ENCODE data around the gene SUN2.

Gene SUN2

DNA sequence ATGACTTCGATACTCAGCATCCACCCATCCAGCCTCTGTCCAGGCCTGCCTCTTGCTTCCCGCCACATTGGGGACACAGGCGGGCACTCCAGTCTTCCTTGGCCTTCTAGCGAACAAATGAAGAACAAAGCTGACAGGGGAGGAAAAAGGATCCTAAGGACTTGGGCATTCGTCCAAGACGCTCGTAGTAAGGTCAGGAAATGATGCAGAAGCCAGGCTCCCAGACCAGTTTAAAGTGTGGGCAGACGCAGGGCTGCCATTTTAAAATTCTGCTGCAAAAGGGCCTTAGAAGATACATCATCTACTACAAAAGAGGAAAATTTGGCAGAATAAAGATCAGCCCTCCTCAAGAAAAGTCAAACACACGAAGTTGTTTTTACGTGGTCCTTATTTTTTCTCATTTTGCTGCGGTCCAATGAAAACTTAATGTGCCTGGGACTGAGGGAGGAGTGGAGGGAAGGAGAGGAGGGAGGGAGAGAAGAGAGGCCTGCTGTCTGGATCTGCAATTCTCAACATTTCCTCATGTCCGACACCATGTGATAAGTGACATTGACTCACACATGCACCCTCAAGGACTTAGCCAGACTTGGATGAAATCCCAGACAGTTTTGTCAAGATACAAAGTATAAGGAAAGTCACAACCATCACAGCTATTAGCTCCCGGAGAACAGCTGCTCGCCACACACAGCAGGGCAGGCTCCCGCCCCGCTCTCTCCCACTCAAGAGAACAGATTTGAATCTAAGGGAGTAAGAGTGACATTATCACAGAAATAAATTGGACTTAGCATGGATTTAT, 32.4 kb upstream of the SUN2 start:
- Histone ChIP-seq H3K36me3 (ENCODE audit: insufficient read depth, low read length) (peaks cover 13% of the 10 kb centered on the region), H3K4me1 (ENCODE audit: insufficient read depth, low read length) (peaks cover 8% of the 10 kb centered on the region), H3K9me3 (ENCODE audit: low read length) (no peaks in the 10 kb centered on the region), H2AFZ (ENCODE audit: low read depth, low read length) (no peak overlapping the region), H3K27me3 (ENCODE audit: insufficient read depth, low read length) (no peaks in the 10 kb centered on the region), H3K4me3 (ENCODE audit: low read length) (no peak overlapping the region)

- H3K4me1 ChIP-seq (ENCODE audit: insufficient read depth, low read length) = peaks cover 5% of the 10 kb centered on the region
- no peaks in the 10 kb centered on the region for H3K9me3 ChIP-seq (ENCODE audit: low read length)
- H3K36me3 ChIP-seq (ENCODE audit: insufficient read depth, low read length) = peaks cover 13% of the 10 kb centered on the region
- no peaks in the 10 kb centered on the region for H3K27me3 ChIP-seq (ENCODE audit: insufficient read depth, low read length)
- no peak overlapping the region for H2AFZ ChIP-seq (ENCODE audit: low read depth, low read length)
- H3K4me3 ChIP-seq (ENCODE audit: low read length) = no peak overlapping the region
Measured at GRCh38 chr22:38786631-38787030, 30.8 kb upstream of the SUN2 start.

GRCh38 chr22:38784856-38785255, 29.1 kb upstream of the SUN2 start:
- no peak overlapping the region for H2AFZ ChIP-seq (ENCODE audit: low read depth, low read length)
- no peaks in the 10 kb centered on the region for H3K9me3 ChIP-seq (ENCODE audit: low read length)
- peaks cover 19% of the 10 kb centered on the region for H3K36me3 ChIP-seq (ENCODE audit: insufficient read depth, low read length)
- peaks cover 5% of the 10 kb centered on the region for H3K4me1 ChIP-seq (ENCODE audit: insufficient read depth, low read length)
- no peak overlapping the region for H3K4me3 ChIP-seq (ENCODE audit: low read length)
- no peaks in the 10 kb centered on the region for H3K27me3 ChIP-seq (ENCODE audit: insufficient read depth, low read length)

DNA sequence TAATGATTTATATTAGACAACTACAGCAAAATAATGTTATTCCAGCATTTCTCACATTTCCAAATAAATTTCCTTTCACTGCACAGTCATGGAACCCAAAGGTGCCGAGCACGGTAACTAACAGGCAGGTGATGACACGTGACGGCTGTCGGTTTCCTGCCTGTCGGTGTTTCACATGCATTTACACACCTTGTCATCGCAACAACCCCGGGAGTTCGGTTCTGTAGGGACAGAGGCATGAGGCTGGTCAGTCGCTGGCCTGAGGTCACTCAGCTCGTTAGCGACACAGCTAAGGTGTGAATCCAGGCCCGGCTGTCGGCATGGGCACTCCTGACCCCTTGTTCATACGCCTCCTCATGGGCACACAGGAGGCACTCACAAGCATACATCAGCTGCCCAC, 28.2 kb upstream of the SUN2 start:
- no peak overlapping the region for H3K4me3 ChIP-seq (ENCODE audit: low read length)
- no peaks in the 10 kb centered on the region for H3K9me3 ChIP-seq (ENCODE audit: low read length)
- no peaks in the 10 kb centered on the region for H3K27me3 ChIP-seq (ENCODE audit: insufficient read depth, low read length)
- peaks cover 5% of the 10 kb centered on the region for H3K4me1 ChIP-seq (ENCODE audit: insufficient read depth, low read length)
- H2AFZ ChIP-seq (ENCODE audit: low read depth, low read length) = no peak overlapping the region
- peaks cover 18% of the 10 kb centered on the region for H3K36me3 ChIP-seq (ENCODE audit: insufficient read depth, low read length)

GRCh38 chr22:38783095-38783615, 27.4 kb upstream of the SUN2 start:
- peaks cover 2% of the 10 kb centered on the region for H3K9me3 ChIP-seq (ENCODE audit: low read length)
- peaks cover 5% of the 10 kb centered on the region for H3K4me1 ChIP-seq (ENCODE audit: insufficient read depth, low read length)
- no peak overlapping the region for H3K4me3 ChIP-seq (ENCODE audit: low read length)
- no peak overlapping the region for H2AFZ ChIP-seq (ENCODE audit: low read depth, low read length)
- H3K27me3 ChIP-seq (ENCODE audit: insufficient read depth, low read length) = no peaks in the 10 kb centered on the region
- H3K36me3 ChIP-seq (ENCODE audit: insufficient read depth, low read length) = peaks cover 21% of the 10 kb centered on the region

GRCh38 chr22:38782402-38783094, 26.8 kb upstream of the SUN2 start:
- Histone ChIP-seq H3K27me3 (ENCODE audit: insufficient read depth, low read length) (no peaks in the 10 kb centered on the region), H3K4me3 (ENCODE audit: low read length) (no peak overlapping the region), H3K9me3 (ENCODE audit: low read length) (peaks cover 2% of the 10 kb centered on the region), H3K4me1 (ENCODE audit: insufficient read depth, low read length) (peaks cover 5% of the 10 kb centered on the region), H3K36me3 (ENCODE audit: insufficient read depth, low read length) (peaks cover 21% of the 10 kb centered on the region), H2AFZ (ENCODE audit: low read depth, low read length) (no peak overlapping the region)

DNA sequence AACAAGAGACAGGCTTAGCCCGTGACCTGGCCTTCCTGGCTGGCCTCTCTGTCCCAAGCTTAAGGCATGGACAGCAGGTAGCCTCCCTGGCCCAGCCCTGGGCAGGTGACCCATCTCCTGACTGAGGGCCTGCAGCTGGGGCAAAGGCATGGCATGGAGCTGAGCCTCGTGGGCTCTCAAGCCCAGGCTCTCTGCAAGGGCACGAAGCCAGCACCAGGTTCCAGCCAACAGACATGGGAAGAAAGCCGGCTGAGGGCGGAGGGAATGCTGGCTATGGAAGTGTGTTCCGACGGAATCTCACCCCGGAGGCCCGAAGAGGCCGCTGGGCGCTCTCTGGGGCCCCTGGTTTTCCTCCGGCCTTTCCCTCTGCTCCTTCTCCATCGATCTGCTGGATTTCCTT, 25.2 kb upstream of the SUN2 start:
- H3K9me3 ChIP-seq (ENCODE audit: low read length) = peaks cover 2% of the 10 kb centered on the region
- no peak overlapping the region for H2AFZ ChIP-seq (ENCODE audit: low read depth, low read length)
- H3K27me3 ChIP-seq (ENCODE audit: insufficient read depth, low read length) = no peaks in the 10 kb centered on the region
- no peaks in the 10 kb centered on the region for H3K4me1 ChIP-seq (ENCODE audit: insufficient read depth, low read length)
- H3K4me3 ChIP-seq (ENCODE audit: low read length) = no peak overlapping the region
- peaks cover 21% of the 10 kb centered on the region for H3K36me3 ChIP-seq (ENCODE audit: insufficient read depth, low read length)

GRCh38 chr22:38777087-38777671, 21.4 kb upstream of the SUN2 start:
- no peaks in the 10 kb centered on the region for H3K27me3 ChIP-seq (ENCODE audit: insufficient read depth, low read length)
- no peak overlapping the region for H2AFZ ChIP-seq (ENCODE audit: low read depth, low read length)
- peaks cover 2% of the 10 kb centered on the region for H3K9me3 ChIP-seq (ENCODE audit: low read length)
- peaks cover 7% of the 10 kb centered on the region for H3K4me1 ChIP-seq (ENCODE audit: insufficient read depth, low read length)
- H3K4me3 ChIP-seq (ENCODE audit: low read length) = no peak overlapping the region
- H3K36me3 ChIP-seq (ENCODE audit: insufficient read depth, low read length) = peaks cover 21% of the 10 kb centered on the region

DNA sequence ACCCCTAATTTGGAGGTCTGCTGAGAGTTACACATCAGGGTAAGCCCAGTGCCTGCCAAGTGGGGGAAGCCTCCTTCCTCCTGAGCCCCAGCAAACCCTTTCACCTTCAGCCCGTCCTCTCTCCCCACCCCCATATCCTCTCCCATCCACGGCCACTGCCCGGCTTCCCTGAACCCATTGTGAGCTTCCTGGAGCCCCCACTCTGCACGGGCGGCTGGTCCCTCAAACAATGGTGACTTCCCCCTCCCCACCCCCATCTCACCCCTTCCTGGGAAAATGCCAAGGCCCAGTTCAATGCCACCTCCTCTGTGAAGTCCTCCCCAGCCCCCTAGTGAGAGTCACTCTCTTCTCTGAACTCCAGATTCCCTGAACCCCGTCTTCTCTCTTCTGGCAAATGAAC, 20.3 kb upstream of the SUN2 start:
- H3K27me3 ChIP-seq (ENCODE audit: insufficient read depth, low read length) = no peaks in the 10 kb centered on the region
- H2AFZ ChIP-seq (ENCODE audit: low read depth, low read length) = no peak overlapping the region
- H3K4me3 ChIP-seq (ENCODE audit: low read length) = no peak overlapping the region
- peaks cover 2% of the 10 kb centered on the region for H3K9me3 ChIP-seq (ENCODE audit: low read length)
- H3K4me1 ChIP-seq (ENCODE audit: insufficient read depth, low read length) = peaks cover 7% of the 10 kb centered on the region
- peaks cover 18% of the 10 kb centered on the region for H3K36me3 ChIP-seq (ENCODE audit: insufficient read depth, low read length)

- no peak overlapping the region for H3K4me3 ChIP-seq (ENCODE audit: low read length)
- H2AFZ ChIP-seq (ENCODE audit: low read depth, low read length) = no peak overlapping the region
- H3K4me1 ChIP-seq (ENCODE audit: insufficient read depth, low read length) = peaks cover 7% of the 10 kb centered on the region
- peaks cover 14% of the 10 kb centered on the region for H3K36me3 ChIP-seq (ENCODE audit: insufficient read depth, low read length)
- H3K9me3 ChIP-seq (ENCODE audit: low read length) = peaks cover 2% of the 10 kb centered on the region
- no peaks in the 10 kb centered on the region for H3K27me3 ChIP-seq (ENCODE audit: insufficient read depth, low read length)
Measured at GRCh38 chr22:38775656-38776055, 19.9 kb upstream of the SUN2 start.

GRCh38 chr22:38774496-38775166, 18.8 kb upstream of the SUN2 start:
- Histone ChIP-seq H2AFZ (ENCODE audit: low read depth, low read length) (no peak overlapping the region), H3K4me3 (ENCODE audit: low read length) (no peak overlapping the region), H3K9me3 (ENCODE audit: low read length) (peaks cover 2% of the 10 kb centered on the region), H3K4me1 (ENCODE audit: insufficient read depth, low read length) (peaks cover 7% of the 10 kb centered on the region), H3K27me3 (ENCODE audit: insufficient read depth, low read length) (no peaks in the 10 kb centered on the region), H3K36me3 (ENCODE audit: insufficient read depth, low read length) (peaks cover 7% of the 10 kb centered on the region)

GRCh38 chr22:38773363-38773946, 17.7 kb upstream of the SUN2 start:
- Histone ChIP-seq H3K4me3 (ENCODE audit: low read length) (no peak overlapping the region), H3K9me3 (ENCODE audit: low read length) (no peaks in the 10 kb centered on the region), H3K27me3 (ENCODE audit: insufficient read depth, low read length) (no peaks in the 10 kb centered on the region), H3K4me1 (ENCODE audit: insufficient read depth, low read length) (peaks cover 7% of the 10 kb centered on the region), H3K36me3 (ENCODE audit: insufficient read depth, low read length) (no peaks in the 10 kb centered on the region), H2AFZ (ENCODE audit: low read depth, low read length) (no peak overlapping the region)

GRCh38 chr22:38772623-38772873, 16.8 kb upstream of the SUN2 start:
- no peaks in the 10 kb centered on the region for H3K36me3 ChIP-seq (ENCODE audit: insufficient read depth, low read length)
- H3K27me3 ChIP-seq (ENCODE audit: insufficient read depth, low read length) = peaks cover 4% of the 10 kb centered on the region
- H3K9me3 ChIP-seq (ENCODE audit: low read length) = no peaks in the 10 kb centered on the region
- H3K4me3 ChIP-seq (ENCODE audit: low read length) = no peak overlapping the region
- no peak overlapping the region for H2AFZ ChIP-seq (ENCODE audit: low read depth, low read length)
- peaks cover 7% of the 10 kb centered on the region for H3K4me1 ChIP-seq (ENCODE audit: insufficient read depth, low read length)
